ENCODE measurements around the gene UCHL1. TPM values are rescaled to one million over a fixed set of nuclear protein-coding genes. Genes with fewer than 3 reads are reported as not detected.

UCHL1 gene
- total and polyA plus RNA-seq, 2 of the 13 experiments (the other 11 are each of a cell fraction or from before 2014, with no cell fraction given), result not detected

DNA sequence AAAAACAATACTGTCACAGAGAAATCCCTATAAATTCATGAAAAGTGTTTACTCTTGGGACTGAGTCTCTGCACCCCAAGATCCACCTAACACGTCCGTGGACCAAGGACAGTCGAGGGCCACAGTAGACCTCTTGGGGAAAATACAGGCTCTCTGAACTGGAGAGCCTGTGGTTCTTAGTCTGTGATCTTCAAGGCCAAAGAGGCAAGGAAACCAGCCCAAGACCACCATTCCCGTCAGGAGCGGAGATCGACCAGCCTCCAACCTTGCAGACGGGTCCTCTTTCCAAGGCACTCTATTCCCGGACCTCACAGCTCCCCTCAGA, 40.8 kb upstream of the UCHL1 start (continued):
- TF ChIP-seq ZNF253 (CRISPR knock-in tag; IDR thresholded peaks at IDR 0.05; ENCODE audit: borderline replicate concordance) (0 out of 2 replicates have a peak, but pooled peaks have one; percentile 3), SCMH1 (CRISPR knock-in tag; IDR thresholded peaks at IDR 0.05; ENCODE audit: borderline replicate concordance) (no peak), TGIF2 (CRISPR knock-in tag; IDR thresholded peaks at IDR 0.05) (no peak), ZFP36L1 (CRISPR knock-in tag; IDR thresholded peaks at IDR 0.05) (0 out of 2 replicates have a peak, but pooled peaks have one; percentile 41), SMARCE1 (IDR thresholded peaks at IDR 0.05; ENCODE audit: borderline replicate concordance) (no peak), HHEX (CRISPR knock-in tag; IDR thresholded peaks at IDR 0.05) (no peak), ZNF143 (CRISPR knock-in tag; IDR thresholded peaks at IDR 0.05) (0 out of 2 replicates have a peak, but pooled peaks have one; percentile 4), HOXA7 (CRISPR knock-in tag; IDR thresholded peaks at IDR 0.05) (no peak), ZNF12 (CRISPR knock-in tag; IDR thresholded peaks at IDR 0.05) (no peak), NFIC (IDR thresholded peaks at IDR 0.05; ENCODE audit: low read length) (no peak), SNAI1 (CRISPR knock-in tag; IDR thresholded peaks at IDR 0.05; ENCODE audit: borderline replicate concordance) (no peak), NR1H2 (CRISPR knock-in tag; IDR thresholded peaks at IDR 0.05; ENCODE audit: borderline replicate concordance, low read depth) (no peak), RFXANK (CRISPR knock-in tag; IDR thresholded peaks at IDR 0.05) (no peak), KAT7 (CRISPR knock-in tag; IDR thresholded peaks at IDR 0.05; ENCODE audit: borderline replicate concordance) (no peak), NFYC (CRISPR knock-in tag; IDR thresholded peaks at IDR 0.05) (no peak), ZNF530 (CRISPR knock-in tag; IDR thresholded peaks at IDR 0.05; ENCODE audit: low read depth) (no peak), JUND (CRISPR knock-in tag; IDR thresholded peaks at IDR 0.05) (no peak), RAD51 (IDR thresholded peaks at IDR 0.05; ENCODE audit: borderline replicate concordance) (no peak), ZNF703 (CRISPR knock-in tag; IDR thresholded peaks at IDR 0.05; ENCODE audit: borderline replicate concordance) (no peak), ZNF335 (CRISPR knock-in tag; IDR thresholded peaks at IDR 0.05) (no peak), ZNF572 (CRISPR knock-in tag; IDR thresholded peaks at IDR 0.05) (no peak), ASH2L (IDR thresholded peaks at IDR 0.05; ENCODE audit: insufficient read length, low read depth, low read length) (peak; percentile 0)
- TF ChIP-seq, protein P1, sequence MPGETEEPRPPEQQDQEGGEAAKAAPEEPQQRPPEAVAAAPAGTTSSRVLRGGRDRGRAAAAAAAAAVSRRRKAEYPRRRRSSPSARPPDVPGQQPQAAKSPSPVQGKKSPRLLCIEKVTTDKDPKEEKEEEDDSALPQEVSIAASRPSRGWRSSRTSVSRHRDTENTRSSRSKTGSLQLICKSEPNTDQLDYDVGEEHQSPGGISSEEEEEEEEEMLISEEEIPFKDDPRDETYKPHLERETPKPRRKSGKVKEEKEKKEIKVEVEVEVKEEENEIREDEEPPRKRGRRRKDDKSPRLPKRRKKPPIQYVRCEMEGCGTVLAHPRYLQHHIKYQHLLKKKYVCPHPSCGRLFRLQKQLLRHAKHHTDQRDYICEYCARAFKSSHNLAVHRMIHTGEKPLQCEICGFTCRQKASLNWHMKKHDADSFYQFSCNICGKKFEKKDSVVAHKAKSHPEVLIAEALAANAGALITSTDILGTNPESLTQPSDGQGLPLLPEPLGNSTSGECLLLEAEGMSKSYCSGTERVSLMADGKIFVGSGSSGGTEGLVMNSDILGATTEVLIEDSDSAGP (CRISPR knock-in tag; IDR thresholded peaks at IDR 0.05; ENCODE audit: borderline replicate concordance), result 0 out of 2 replicates have a peak, but pooled peaks have one; percentile 14
- TF ChIP-seq, protein P2, sequence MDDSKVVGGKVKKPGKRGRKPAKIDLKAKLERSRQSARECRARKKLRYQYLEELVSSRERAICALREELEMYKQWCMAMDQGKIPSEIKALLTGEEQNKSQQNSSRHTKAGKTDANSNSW (CRISPR knock-in tag; IDR thresholded peaks at IDR 0.05; ENCODE audit: borderline replicate concordance), result no peak
